Neural cell (in vitro differentiated cells): Measurements from ENCODE around the gene CIITA. TPM values are rescaled to one million over a fixed set of nuclear protein-coding genes. Genes with fewer than 3 reads are reported as not detected.

ENCODE experiments used
- H2AFZ ChIP-seq: fragments of 200-600, 300-800 bp; sonication (generic), shearing (Covaris generic); 2 replicates; pipeline ENCODE4 v1.6.0; 2014; ENCODE audit warnings: low read depth, mild to moderate bottlenecking, antibody characterized with exemption, low read length, moderate library complexity
- H3F3A ChIP-seq: fragments of 200-600 bp; shearing (Covaris generic); 2 replicates; pipeline ENCODE4 v1.6.1; 2016; ENCODE audit warnings: mild to moderate bottlenecking, moderate library complexity, mixed read lengths, antibody characterized with exemption, low read length; ENCODE audit not compliant: insufficient read depth, poor library complexity, severe bottlenecking
- H3K27ac ChIP-seq: fragments of 200-600, 300-800 bp; sonication (generic), shearing (Covaris generic); 2 replicates; pipeline ENCODE4 v1.5.1; 2014; ENCODE audit warnings: mild to moderate bottlenecking, low read length, moderate library complexity
- H3K27me3 ChIP-seq: fragments of 300-800, 200-600 bp; sonication (generic), shearing (Covaris generic); 2 replicates; pipeline ENCODE4 v1.6.0; 2014; ENCODE audit warnings: mild to moderate bottlenecking, low read depth, low read length, moderate library complexity; ENCODE audit not compliant: insufficient read depth
- H3K36me3 ChIP-seq: fragments of 300-800, 200-600 bp; sonication (generic), shearing (Covaris generic); 2 replicates; pipeline ENCODE4 v1.5.1; 2014; ENCODE audit warnings: mild to moderate bottlenecking, antibody characterized with exemption, low read length, moderate library complexity; ENCODE audit not compliant: insufficient read depth
- H3K4me2 ChIP-seq: fragments of 300-800, 200-600 bp; sonication (generic), shearing (Covaris generic); 2 replicates; pipeline ENCODE4 v1.6.0; 2014; ENCODE audit warnings: mild to moderate bottlenecking, low read length
- H3K4me3 ChIP-seq: fragments of 300-800, 200-600 bp; sonication (generic), shearing (Covaris generic); 2 replicates; pipeline ENCODE4 v1.5.1; 2014; ENCODE audit warnings: mild to moderate bottlenecking, low read length, moderate library complexity
- H3K79me2 ChIP-seq: fragments of 200-600 bp; shearing (Covaris generic); replicated peaks from 2 replicates; pipeline ENCODE4 v1.6.0; 2014; ENCODE audit warnings: mild to moderate bottlenecking, low read length, moderate library complexity; ENCODE audit not compliant: insufficient read depth
- H3K9ac ChIP-seq: fragments of 300-800, 200-600 bp; sonication (generic), shearing (Covaris generic); 2 replicates; pipeline ENCODE4 v1.6.1; 2016; ENCODE audit warnings: mild to moderate bottlenecking, low read length, mixed read lengths
- H3K9me2 ChIP-seq: fragments of 200-600 bp; shearing (Covaris generic); 2 replicates; pipeline ENCODE4 v1.6.1; 2016; ENCODE audit warnings: mild to moderate bottlenecking, low read length, mixed read lengths; ENCODE audit not compliant: insufficient read depth
- H3K9me3 ChIP-seq: fragments of 200-600, 300-800 bp; sonication (generic), shearing (Covaris generic); 2 replicates; pipeline ENCODE4 v1.6.1; 2016; ENCODE audit warnings: mild to moderate bottlenecking, mixed run types, low read length, moderate library complexity, mixed read lengths
- H4K20me1 ChIP-seq: fragments of 200-600 bp; shearing (Covaris generic); 2 replicates; pipeline ENCODE4 v1.6.1; 2016; ENCODE audit warnings: mild to moderate bottlenecking, mixed run types; ENCODE audit not compliant: insufficient read depth
- EP300 ChIP-seq: fragments of 450-650 bp; conservative IDR thresholded peaks from 2 replicates; pipeline ENCODE4 v1.6.1; 2014; ENCODE audit warnings: antibody characterized with exemption, mild to moderate bottlenecking, moderate library complexity; ENCODE audit not compliant: poor library complexity, severe bottlenecking
- EZH2 ChIP-seq: fragments of 200-600, 300-800 bp; shearing (Covaris generic), sonication (generic); IDR thresholded peaks from 2 replicates; pipeline ENCODE4 v1.6.1; 2014; ENCODE audit warnings: antibody characterized with exemption, low read length, borderline replicate concordance, mild to moderate bottlenecking; ENCODE audit not compliant: insufficient read depth, poor library complexity, severe bottlenecking
- MXI1 ChIP-seq: fragments of 450-650 bp; conservative IDR thresholded peaks from 2 replicates; pipeline ENCODE4 v1.6.1; 2014; ENCODE audit warnings: antibody characterized with exemption, mild to moderate bottlenecking; ENCODE audit not compliant: poor library complexity, severe bottlenecking
- POLR2AphosphoS5 ChIP-seq: IDR thresholded peaks from 2 replicates; pipeline ENCODE4 v1.6.1; 2012
- RAD21 ChIP-seq: fragments of 450-650 bp; conservative IDR thresholded peaks from 2 replicates; pipeline ENCODE4 v1.6.1; 2014; ENCODE audit warnings: antibody characterized with exemption, mild to moderate bottlenecking, moderate library complexity
- SMC3 ChIP-seq: fragments of 450-650 bp; conservative IDR thresholded peaks from 2 replicates; pipeline ENCODE4 v1.6.1; 2014; ENCODE audit warnings: antibody characterized with exemption, mild to moderate bottlenecking, moderate library complexity; ENCODE audit not compliant: poor library complexity
- TAF1 ChIP-seq: IDR thresholded peaks from 2 replicates; pipeline ENCODE4 v1.6.1; 2012; ENCODE audit warnings: low read depth
- polyA plus RNA-seq: library from polyadenylated mRNA; depleted of rRNA; stranded (reverse); fragments of >200 nt; gene quantifications from 2 replicates; pipeline ENCODE4 v1.2.3, GENCODE V29; 2014
- TF ChIP-seq, protein P1 (sequence below): IDR thresholded peaks from 2 replicates; pipeline ENCODE4 v1.6.1; 2012; ENCODE audit warnings: borderline replicate concordance
- TF ChIP-seq, protein P2 (sequence below): fragments of 450-650 bp; IDR thresholded peaks from 2 replicates; pipeline ENCODE4 v1.5.1; 2014; ENCODE audit warnings: antibody characterized with exemption, mild to moderate bottlenecking, moderate library complexity; ENCODE audit not compliant: poor library complexity, severe bottlenecking

The CIITA gene
- polyA plus RNA-seq, 1 donor from 2014 or later: not detected

GRCh38 chr16:10883004-10883403 is 6.0 kb downstream of the CIITA start:
- no peak overlapping the region for H2AFZ ChIP-seq
- no peak overlapping the region for H3K4me2 ChIP-seq
- no peaks in the 10 kb centered on the region for H3F3A ChIP-seq
- no peaks in the 10 kb centered on the region for H3K79me2 ChIP-seq
- no peak overlapping the region for H3K4me3 ChIP-seq
- TF ChIP-seq EP300: no peak
- TF ChIP-seq MXI1: no peak
- TF ChIP-seq, protein P1, sequence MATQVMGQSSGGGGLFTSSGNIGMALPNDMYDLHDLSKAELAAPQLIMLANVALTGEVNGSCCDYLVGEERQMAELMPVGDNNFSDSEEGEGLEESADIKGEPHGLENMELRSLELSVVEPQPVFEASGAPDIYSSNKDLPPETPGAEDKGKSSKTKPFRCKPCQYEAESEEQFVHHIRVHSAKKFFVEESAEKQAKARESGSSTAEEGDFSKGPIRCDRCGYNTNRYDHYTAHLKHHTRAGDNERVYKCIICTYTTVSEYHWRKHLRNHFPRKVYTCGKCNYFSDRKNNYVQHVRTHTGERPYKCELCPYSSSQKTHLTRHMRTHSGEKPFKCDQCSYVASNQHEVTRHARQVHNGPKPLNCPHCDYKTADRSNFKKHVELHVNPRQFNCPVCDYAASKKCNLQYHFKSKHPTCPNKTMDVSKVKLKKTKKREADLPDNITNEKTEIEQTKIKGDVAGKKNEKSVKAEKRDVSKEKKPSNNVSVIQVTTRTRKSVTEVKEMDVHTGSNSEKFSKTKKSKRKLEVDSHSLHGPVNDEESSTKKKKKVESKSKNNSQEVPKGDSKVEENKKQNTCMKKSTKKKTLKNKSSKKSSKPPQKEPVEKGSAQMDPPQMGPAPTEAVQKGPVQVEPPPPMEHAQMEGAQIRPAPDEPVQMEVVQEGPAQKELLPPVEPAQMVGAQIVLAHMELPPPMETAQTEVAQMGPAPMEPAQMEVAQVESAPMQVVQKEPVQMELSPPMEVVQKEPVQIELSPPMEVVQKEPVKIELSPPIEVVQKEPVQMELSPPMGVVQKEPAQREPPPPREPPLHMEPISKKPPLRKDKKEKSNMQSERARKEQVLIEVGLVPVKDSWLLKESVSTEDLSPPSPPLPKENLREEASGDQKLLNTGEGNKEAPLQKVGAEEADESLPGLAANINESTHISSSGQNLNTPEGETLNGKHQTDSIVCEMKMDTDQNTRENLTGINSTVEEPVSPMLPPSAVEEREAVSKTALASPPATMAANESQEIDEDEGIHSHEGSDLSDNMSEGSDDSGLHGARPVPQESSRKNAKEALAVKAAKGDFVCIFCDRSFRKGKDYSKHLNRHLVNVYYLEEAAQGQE: no peak
- no peak for TF ChIP-seq EZH2
- no peak for TF ChIP-seq TAF1
- TF ChIP-seq POLR2AphosphoS5: no peak
- no peak overlapping the region for H3K9ac ChIP-seq
- H3K9me2 ChIP-seq: no peaks in the 10 kb centered on the region
- no peaks in the 10 kb centered on the region for H4K20me1 ChIP-seq
- H3K9me3 ChIP-seq: no peaks in the 10 kb centered on the region
- H3K27ac ChIP-seq: no peak overlapping the region
- no peaks in the 10 kb centered on the region for H3K36me3 ChIP-seq
- H3K27me3 ChIP-seq: peaks cover 28% of the 10 kb centered on the region

GRCh38 chr16:10885246-10885645 is 8.2 kb downstream of the CIITA start:
- Histone ChIP-seq H3K9me2 (no peaks in the 10 kb centered on the region), H3K9me3 (no peaks in the 10 kb centered on the region), H3K27me3 (peaks cover 6% of the 10 kb centered on the region), H3K4me3 (no peak overlapping the region), H4K20me1 (no peaks in the 10 kb centered on the region), H3K4me2 (no peak overlapping the region), H3K27ac (no peak overlapping the region), H2AFZ (no peak overlapping the region), H3K9ac (no peak overlapping the region), H3K79me2 (no peaks in the 10 kb centered on the region), H3K36me3 (no peaks in the 10 kb centered on the region), H3F3A (no peaks in the 10 kb centered on the region)
- TF ChIP-seq RAD21: no peak

- H3K27me3 ChIP-seq: no peaks in the 10 kb centered on the region
Observed at GRCh38 chr16:10888320-10888937, 11.4 kb downstream of the CIITA start.

More at GRCh38 chr16:10888320-10888937, 11.4 kb downstream of the CIITA start:
- Histone ChIP-seq H3K36me3 (no peaks in the 10 kb centered on the region), H3K9ac (no peak overlapping the region), H3K9me2 (no peaks in the 10 kb centered on the region), H3K4me3 (no peak overlapping the region), H3F3A (no peaks in the 10 kb centered on the region), H3K9me3 (no peaks in the 10 kb centered on the region), H3K79me2 (no peaks in the 10 kb centered on the region), H4K20me1 (no peaks in the 10 kb centered on the region), H3K27ac (no peak overlapping the region), H2AFZ (no peak overlapping the region), H3K4me2 (no peak overlapping the region)
- TF ChIP-seq EZH2 (no peak), TAF1 (no peak), SMC3 (no peak), EP300 (no peak), RAD21 (no peak), POLR2AphosphoS5 (no peak), MXI1 (no peak)
- TF ChIP-seq, protein P2, sequence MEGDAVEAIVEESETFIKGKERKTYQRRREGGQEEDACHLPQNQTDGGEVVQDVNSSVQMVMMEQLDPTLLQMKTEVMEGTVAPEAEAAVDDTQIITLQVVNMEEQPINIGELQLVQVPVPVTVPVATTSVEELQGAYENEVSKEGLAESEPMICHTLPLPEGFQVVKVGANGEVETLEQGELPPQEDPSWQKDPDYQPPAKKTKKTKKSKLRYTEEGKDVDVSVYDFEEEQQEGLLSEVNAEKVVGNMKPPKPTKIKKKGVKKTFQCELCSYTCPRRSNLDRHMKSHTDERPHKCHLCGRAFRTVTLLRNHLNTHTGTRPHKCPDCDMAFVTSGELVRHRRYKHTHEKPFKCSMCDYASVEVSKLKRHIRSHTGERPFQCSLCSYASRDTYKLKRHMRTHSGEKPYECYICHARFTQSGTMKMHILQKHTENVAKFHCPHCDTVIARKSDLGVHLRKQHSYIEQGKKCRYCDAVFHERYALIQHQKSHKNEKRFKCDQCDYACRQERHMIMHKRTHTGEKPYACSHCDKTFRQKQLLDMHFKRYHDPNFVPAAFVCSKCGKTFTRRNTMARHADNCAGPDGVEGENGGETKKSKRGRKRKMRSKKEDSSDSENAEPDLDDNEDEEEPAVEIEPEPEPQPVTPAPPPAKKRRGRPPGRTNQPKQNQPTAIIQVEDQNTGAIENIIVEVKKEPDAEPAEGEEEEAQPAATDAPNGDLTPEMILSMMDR: no peak
- TF ChIP-seq, protein P1: no peak
